GM23338 (cell line): ENCODE data around the gene C6orf120. TPM values are rescaled to one million over a fixed set of nuclear protein-coding genes. Genes with fewer than 3 reads are reported as not detected.
A peak's percentile ranks its signal among the peaks of the same experiment; 100 is the strongest.

Source experiments
- ATAC-seq: fragments of 200-7000 bp; cut with Tn5 transposase; 3 replicates; pipeline ENCODE4 v1.9.1; 2020
- DNase-seq: peaks from one replicate; pipeline ENCODE4 v3.0.0-alpha.2; 2015; ENCODE audit warnings: low spot score
- H2AFZ ChIP-seq: fragments of 200-600 bp; sonication (generic); 2 replicates; pipeline ENCODE4 v1.8.0; 2016; ENCODE audit warnings: antibody characterized with exemption, mild to moderate bottlenecking, moderate library complexity
- H3F3A ChIP-seq: fragments of 200-600 bp; sonication (generic); replicated peaks from 2 replicates; pipeline ENCODE4 v1.8.0; 2017; ENCODE audit warnings: antibody characterized with exemption, mixed run types, low read depth
- H3K27ac ChIP-seq: fragments of 200-600 bp; sonication (generic); 2 replicates; pipeline ENCODE4 v1.6.1; 2016; ENCODE audit warnings: low read depth
- H3K27me3 ChIP-seq: fragments of 200-600 bp; sonication (generic); 2 replicates; pipeline ENCODE4 v1.8.0; 2016; ENCODE audit warnings: mild to moderate bottlenecking, mixed run types, moderate library complexity; ENCODE audit not compliant: insufficient read depth
- H3K36me3 ChIP-seq: fragments of 200-600 bp; sonication (generic); 2 replicates; pipeline ENCODE4 v1.8.0; 2016; ENCODE audit warnings: mild to moderate bottlenecking; ENCODE audit not compliant: insufficient read depth
- H3K4me1 ChIP-seq: fragments of 200-600 bp; sonication (generic); 2 replicates; pipeline ENCODE4 v1.8.0; 2016; ENCODE audit warnings: mild to moderate bottlenecking, moderate library complexity; ENCODE audit not compliant: insufficient read depth
- H3K4me2 ChIP-seq: fragments of 200-600 bp; sonication (generic); 2 replicates; pipeline ENCODE4 v1.7.1; 2017; ENCODE audit warnings: mixed run types
- H3K4me3 ChIP-seq: fragments of 200-600 bp; sonication (generic); 2 replicates; pipeline ENCODE4 v1.6.1; 2016; ENCODE audit warnings: mixed run types
- H3K79me2 ChIP-seq: fragments of 200-600 bp; sonication (generic); replicated peaks from 2 replicates; pipeline ENCODE4 v1.8.0; 2017; ENCODE audit warnings: mild to moderate bottlenecking; ENCODE audit not compliant: insufficient read depth
- H3K9me2 ChIP-seq: fragments of 200-600 bp; sonication (generic); 2 replicates; pipeline ENCODE4 v1.8.0; 2017; ENCODE audit not compliant: insufficient read depth
- H4K20me1 ChIP-seq: fragments of 200-600 bp; sonication (generic); replicated peaks from 2 replicates; pipeline ENCODE4 v1.8.0; 2017; ENCODE audit warnings: mild to moderate bottlenecking; ENCODE audit not compliant: insufficient read depth
- H3K27ac Mint-ChIP-seq: 2 replicates; pipeline ENCODE4 v1.8.0; 2020; ENCODE audit warnings: inconsistent platforms, mild to moderate bottlenecking, moderate library complexity, mixed read lengths
- H3K27me3 Mint-ChIP-seq: 3 replicates; pipeline ENCODE4 v1.8.0; 2022; ENCODE audit warnings: low read depth, mild to moderate bottlenecking, moderate library complexity, mixed read lengths, inconsistent platforms; ENCODE audit not compliant: insufficient read depth, poor library complexity
- H3K36me3 Mint-ChIP-seq: 3 replicates; pipeline ENCODE4 v1.8.0; 2021; ENCODE audit warnings: low read depth, mild to moderate bottlenecking, inconsistent platforms, moderate library complexity, mixed read lengths
- H3K4me1 Mint-ChIP-seq: 3 replicates; pipeline ENCODE4 v1.8.0; 2020; ENCODE audit warnings: mild to moderate bottlenecking, inconsistent platforms, mixed read lengths
- H3K4me3 Mint-ChIP-seq: 3 replicates; pipeline ENCODE4 v1.8.0; 2021; ENCODE audit warnings: moderate library complexity, mild to moderate bottlenecking, inconsistent platforms, mixed read lengths
- H3K9me3 Mint-ChIP-seq: 3 replicates; pipeline ENCODE4 v1.8.0; 2020; ENCODE audit warnings: moderate library complexity, mild to moderate bottlenecking, inconsistent platforms, mixed read lengths
- EZH2 ChIP-seq: fragments of 200-600 bp; sonication (generic); IDR thresholded peaks from one replicate; pipeline ENCODE4 v1.8.0; 2017; ENCODE audit warnings: antibody characterized with exemption, mild to moderate bottlenecking, low read depth; ENCODE audit not compliant: unreplicated experiment
- EZH2phosphoT487 ChIP-seq: fragments of 200-600 bp; sonication (generic); IDR thresholded peaks from one replicate; pipeline ENCODE4 v1.8.1; 2018; ENCODE audit warnings: antibody characterized with exemption; ENCODE audit not compliant: unreplicated experiment
- NANOG ChIP-seq: IDR thresholded peaks from 2 replicates; pipeline ENCODE4 v1.6.1; 2016; ENCODE audit warnings: antibody characterized with exemption, borderline replicate concordance
- STAT1 ChIP-seq: IDR thresholded peaks from one replicate; pipeline ENCODE4 v1.6.1; 2016; ENCODE audit warnings: antibody characterized with exemption; ENCODE audit not compliant: unreplicated experiment
- ZNF114 ChIP-seq: fragments of 250-450 bp; sonication (Bioruptor Pico); IDR thresholded peaks from 2 replicates; pipeline ENCODE4 v1.5.0; 2020; ENCODE audit warnings: mild to moderate bottlenecking, moderate library complexity
- ZNF331 ChIP-seq: fragments of 250-450 bp; sonication (Bioruptor Pico); IDR thresholded peaks from 2 replicates; pipeline ENCODE4 v1.5.0; 2020; ENCODE audit warnings: low read depth, mild to moderate bottlenecking, moderate library complexity
- polyA plus RNA-seq: library from polyadenylated mRNA; unstranded; fragments of >200 nt; fragmentation: Nextera tagmentation; extraction: Ambion mirVana; gene quantifications from 2 replicates; pipeline ENCODE4 v1.2.1, GENCODE V29; 2016
- total RNA-seq: library from RNA; depleted of rRNA; stranded (reverse); fragments of >200 nt; shearing (Covaris generic); gene quantifications from 2 replicates; pipeline ENCODE4 v1.2.3, GENCODE V29; 2014
- TF ChIP-seq, protein P1 (sequence below): fragments of 250-450 bp; sonication (Bioruptor Pico); IDR thresholded peaks from 2 replicates; pipeline ENCODE4 v1.5.0; 2020; ENCODE audit warnings: mild to moderate bottlenecking, moderate library complexity
- TF ChIP-seq, protein P2 (sequence below), 2 experiments: fragments of 200-600 bp in 1 of 2; sonication (generic) in 1 of 2; conservative IDR thresholded peaks; 2 replicates each; pipeline versions ENCODE4 v1.5.1 to v1.6.1; 2016 to 2017; ENCODE audit warnings: antibody characterized with exemption in 2 of 2, low read depth in 2 of 2, mild to moderate bottlenecking in 2 of 2, moderate library complexity in 1 of 2

Gene C6orf120
- total and polyA plus RNA-seq, 2 experiments from 2014 or later = 18.8 to 57.3 TPM

DNA sequence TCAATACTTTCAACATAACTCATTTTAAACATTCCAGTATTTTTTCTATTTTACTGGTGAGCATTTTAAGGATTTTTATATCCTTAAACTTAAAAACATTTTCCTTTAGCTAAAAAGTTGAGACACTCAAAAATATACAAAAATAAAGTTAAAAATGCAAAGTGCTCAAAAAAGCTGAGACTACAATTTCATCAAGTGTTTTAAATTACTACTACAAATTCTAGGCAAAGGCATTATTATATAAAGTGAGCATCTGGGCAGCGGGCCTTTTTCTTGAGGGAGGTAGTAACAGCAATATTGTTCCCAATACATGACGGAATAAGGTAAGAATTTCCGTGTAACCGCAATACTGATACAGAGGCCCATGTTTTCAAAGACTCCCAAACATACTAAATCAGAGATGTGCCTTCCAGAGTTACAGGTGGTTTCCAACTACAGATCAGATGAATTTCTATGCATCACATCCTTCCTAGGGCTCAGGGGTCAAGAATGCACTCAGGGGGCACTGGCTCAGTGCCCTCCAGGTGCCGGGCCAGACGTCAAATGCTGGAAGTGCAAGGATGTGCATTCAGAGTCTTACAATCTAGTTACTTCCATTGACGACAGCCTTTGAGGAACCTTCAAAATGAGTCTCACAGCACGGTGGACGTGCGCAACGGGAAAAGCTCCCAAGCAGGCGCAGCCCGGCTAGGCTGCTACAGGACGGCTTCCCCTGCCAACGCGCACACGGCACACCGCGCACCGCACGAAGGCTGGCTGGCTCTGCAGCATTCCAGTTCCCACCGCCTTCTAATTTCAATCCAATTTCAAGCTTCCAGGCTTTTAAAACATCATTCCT is 20.7 kb downstream of the C6orf120 start (continued):
- TF ChIP-seq, protein P1, sequence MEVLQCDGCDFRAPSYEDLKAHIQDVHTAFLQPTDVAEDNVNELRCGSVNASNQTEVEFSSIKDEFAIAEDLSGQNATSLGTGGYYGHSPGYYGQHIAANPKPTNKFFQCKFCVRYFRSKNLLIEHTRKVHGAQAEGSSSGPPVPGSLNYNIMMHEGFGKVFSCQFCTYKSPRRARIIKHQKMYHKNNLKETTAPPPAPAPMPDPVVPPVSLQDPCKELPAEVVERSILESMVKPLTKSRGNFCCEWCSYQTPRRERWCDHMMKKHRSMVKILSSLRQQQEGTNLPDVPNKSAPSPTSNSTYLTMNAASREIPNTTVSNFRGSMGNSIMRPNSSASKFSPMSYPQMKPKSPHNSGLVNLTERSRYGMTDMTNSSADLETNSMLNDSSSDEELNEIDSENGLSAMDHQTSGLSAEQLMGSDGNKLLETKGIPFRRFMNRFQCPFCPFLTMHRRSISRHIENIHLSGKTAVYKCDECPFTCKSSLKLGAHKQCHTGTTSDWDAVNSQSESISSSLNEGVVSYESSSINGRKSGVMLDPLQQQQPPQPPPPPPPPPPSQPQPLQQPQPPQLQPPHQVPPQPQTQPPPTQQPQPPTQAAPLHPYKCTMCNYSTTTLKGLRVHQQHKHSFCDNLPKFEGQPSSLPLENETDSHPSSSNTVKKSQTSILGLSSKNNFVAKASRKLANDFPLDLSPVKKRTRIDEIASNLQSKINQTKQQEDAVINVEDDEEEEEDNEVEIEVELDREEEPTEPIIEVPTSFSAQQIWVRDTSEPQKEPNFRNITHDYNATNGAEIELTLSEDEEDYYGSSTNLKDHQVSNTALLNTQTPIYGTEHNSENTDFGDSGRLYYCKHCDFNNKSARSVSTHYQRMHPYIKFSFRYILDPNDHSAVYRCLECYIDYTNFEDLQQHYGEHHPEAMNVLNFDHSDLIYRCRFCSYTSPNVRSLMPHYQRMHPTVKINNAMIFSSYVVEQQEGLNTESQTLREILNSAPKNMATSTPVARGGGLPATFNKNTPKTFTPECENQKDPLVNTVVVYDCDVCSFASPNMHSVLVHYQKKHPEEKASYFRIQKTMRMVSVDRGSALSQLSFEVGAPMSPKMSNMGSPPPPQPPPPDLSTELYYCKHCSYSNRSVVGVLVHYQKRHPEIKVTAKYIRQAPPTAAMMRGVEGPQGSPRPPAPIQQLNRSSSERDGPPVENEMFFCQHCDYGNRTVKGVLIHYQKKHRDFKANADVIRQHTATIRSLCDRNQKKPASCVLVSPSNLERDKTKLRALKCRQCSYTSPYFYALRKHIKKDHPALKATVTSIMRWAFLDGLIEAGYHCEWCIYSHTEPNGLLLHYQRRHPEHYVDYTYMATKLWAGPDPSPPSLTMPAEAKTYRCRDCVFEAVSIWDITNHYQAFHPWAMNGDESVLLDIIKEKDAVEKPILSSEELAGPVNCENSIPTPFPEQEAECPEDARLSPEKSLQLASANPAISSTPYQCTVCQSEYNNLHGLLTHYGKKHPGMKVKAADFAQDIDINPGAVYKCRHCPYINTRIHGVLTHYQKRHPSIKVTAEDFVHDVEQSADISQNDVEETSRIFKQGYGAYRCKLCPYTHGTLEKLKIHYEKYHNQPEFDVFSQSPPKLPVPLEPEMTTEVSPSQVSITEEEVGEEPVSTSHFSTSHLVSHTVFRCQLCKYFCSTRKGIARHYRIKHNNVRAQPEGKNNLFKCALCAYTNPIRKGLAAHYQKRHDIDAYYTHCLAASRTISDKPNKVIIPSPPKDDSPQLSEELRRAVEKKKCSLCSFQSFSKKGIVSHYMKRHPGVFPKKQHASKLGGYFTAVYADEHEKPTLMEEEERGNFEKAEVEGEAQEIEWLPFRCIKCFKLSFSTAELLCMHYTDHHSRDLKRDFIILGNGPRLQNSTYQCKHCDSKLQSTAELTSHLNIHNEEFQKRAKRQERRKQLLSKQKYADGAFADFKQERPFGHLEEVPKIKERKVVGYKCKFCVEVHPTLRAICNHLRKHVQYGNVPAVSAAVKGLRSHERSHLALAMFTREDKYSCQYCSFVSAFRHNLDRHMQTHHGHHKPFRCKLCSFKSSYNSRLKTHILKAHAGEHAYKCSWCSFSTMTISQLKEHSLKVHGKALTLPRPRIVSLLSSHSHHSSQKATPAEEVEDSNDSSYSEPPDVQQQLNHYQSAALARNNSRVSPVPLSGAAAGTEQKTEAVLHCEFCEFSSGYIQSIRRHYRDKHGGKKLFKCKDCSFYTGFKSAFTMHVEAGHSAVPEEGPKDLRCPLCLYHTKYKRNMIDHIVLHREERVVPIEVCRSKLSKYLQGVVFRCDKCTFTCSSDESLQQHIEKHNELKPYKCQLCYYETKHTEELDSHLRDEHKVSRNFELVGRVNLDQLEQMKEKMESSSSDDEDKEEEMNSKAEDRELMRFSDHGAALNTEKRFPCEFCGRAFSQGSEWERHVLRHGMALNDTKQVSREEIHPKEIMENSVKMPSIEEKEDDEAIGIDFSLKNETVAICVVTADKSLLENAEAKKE (CRISPR knock-in tag) = no peak
- TF ChIP-seq STAT1 (no peak), ZNF331 (CRISPR knock-in tag) (no peak), EZH2 (no peak), EZH2phosphoT487 (no peak), NANOG (no peak)

DNA sequence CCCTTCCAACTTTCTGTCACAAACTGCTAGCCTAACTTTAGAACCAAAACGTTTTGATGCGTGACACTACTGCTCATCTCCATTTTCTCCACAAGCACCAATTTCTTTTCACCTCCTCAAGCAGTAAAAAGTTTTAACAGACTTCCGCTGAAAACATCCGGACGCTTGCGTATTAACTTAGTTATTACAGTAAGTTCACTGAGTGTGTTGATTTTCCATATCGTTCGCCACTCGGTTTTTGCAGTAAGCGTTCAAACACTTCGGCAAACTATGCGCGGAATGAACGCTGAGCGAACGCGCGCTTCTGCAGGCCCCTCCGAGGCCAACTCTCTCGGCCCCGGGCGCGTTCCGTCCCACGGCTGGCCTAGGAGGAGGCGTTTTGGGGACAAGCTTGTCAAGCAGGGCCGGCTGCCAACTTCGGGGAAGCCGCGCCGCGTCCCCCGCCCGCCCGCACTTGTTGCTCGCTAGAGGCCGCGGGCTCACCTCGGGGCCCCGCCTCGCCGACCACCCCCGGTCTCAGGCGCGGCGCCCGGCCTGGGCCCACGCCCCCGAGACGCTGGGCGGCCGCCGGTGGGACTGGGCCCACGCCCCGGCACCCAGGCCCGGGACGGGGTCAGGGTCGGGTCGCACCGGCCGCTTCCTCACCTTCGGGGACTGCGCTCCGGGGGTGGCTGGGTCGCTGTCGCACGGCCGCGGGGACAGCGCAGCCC is 21.4 kb downstream of the C6orf120 start:
- TF ChIP-seq, protein P2, sequence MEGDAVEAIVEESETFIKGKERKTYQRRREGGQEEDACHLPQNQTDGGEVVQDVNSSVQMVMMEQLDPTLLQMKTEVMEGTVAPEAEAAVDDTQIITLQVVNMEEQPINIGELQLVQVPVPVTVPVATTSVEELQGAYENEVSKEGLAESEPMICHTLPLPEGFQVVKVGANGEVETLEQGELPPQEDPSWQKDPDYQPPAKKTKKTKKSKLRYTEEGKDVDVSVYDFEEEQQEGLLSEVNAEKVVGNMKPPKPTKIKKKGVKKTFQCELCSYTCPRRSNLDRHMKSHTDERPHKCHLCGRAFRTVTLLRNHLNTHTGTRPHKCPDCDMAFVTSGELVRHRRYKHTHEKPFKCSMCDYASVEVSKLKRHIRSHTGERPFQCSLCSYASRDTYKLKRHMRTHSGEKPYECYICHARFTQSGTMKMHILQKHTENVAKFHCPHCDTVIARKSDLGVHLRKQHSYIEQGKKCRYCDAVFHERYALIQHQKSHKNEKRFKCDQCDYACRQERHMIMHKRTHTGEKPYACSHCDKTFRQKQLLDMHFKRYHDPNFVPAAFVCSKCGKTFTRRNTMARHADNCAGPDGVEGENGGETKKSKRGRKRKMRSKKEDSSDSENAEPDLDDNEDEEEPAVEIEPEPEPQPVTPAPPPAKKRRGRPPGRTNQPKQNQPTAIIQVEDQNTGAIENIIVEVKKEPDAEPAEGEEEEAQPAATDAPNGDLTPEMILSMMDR (conservative IDR thresholded peaks at IDR 0.05; ENCODE audit: low read depth in 2 of 2) = no peak
- TF ChIP-seq ZNF114 (CRISPR knock-in tag) (no peak), ZNF331 (CRISPR knock-in tag) (no peak), EZH2phosphoT487 (no peak)
- Histone ChIP-seq H3K4me3 (peak overlapping the region; percentile 89), H3K79me2 (peaks cover 50% of the 10 kb centered on the region)

More for the DNA sequence above, 21.4 kb downstream of the C6orf120 start:
- H3K4me1 Mint-ChIP-seq = peaks cover 43% of the 10 kb centered on the region
- Histone ChIP-seq H3K9me2 (no peaks in the 10 kb centered on the region), H3K4me1 (peaks cover 26% of the 10 kb centered on the region), H3F3A (no peaks in the 10 kb centered on the region; the same call in 1 of the 2 replicates), H3K36me3 (no peaks in the 10 kb centered on the region), H3K27me3 (peaks cover 11% of the 10 kb centered on the region), H3K4me2 (peak overlapping the region; percentile 94), H2AFZ (peak overlapping the region; percentile 87), H4K20me1 (peaks cover 33% of the 10 kb centered on the region), H3K27ac (no peak overlapping the region)
- peaks cover 14% of the 10 kb centered on the region for H3K27me3 Mint-ChIP-seq
- peak; percentile 29 for ATAC-seq
- peaks cover 4% of the 10 kb centered on the region; the same call in 1 of the 3 replicates for H3K36me3 Mint-ChIP-seq
- peak; percentile 77 for DNase-seq
- no peaks in the 10 kb centered on the region for H3K9me3 Mint-ChIP-seq
- 0 out of 2 replicates have a peak overlapping the region, but pooled peaks have one; percentile 18 for H3K27ac Mint-ChIP-seq
- H3K4me3 Mint-ChIP-seq = peak overlapping the region; percentile 87
